Neural crest cell (in vitro differentiated cells): ENCODE results near the gene SREBF2. TPM values are rescaled to one million over a fixed set of nuclear protein-coding genes. Genes with fewer than 3 reads are reported as not detected.
A peak's percentile ranks its signal among the peaks of the same experiment; 100 is the strongest.

Experiments used
- DNase-seq: peaks from one replicate; pipeline ENCODE4 v3.0.0; 2021; ENCODE audit warnings: low read depth, mixed read lengths, low spot score
- H3K27ac Mint-ChIP-seq: one replicate; pipeline ENCODE4 v1.8.0; 2021; ENCODE audit warnings: mild to moderate bottlenecking, mixed read lengths; ENCODE audit not compliant: unreplicated experiment
- H3K27me3 Mint-ChIP-seq: 2 replicates; pipeline ENCODE4 v1.8.0; 2021; ENCODE audit warnings: low read depth, mild to moderate bottlenecking, mixed read lengths
- H3K36me3 Mint-ChIP-seq: 2 replicates; pipeline ENCODE4 v1.8.0; 2021; ENCODE audit warnings: low read depth, mild to moderate bottlenecking, mixed read lengths
- H3K4me1 Mint-ChIP-seq: 2 replicates; pipeline ENCODE4 v1.8.0; 2021; ENCODE audit warnings: mixed read lengths
- H3K4me3 Mint-ChIP-seq: one replicate; pipeline ENCODE4 v1.8.0; 2021; ENCODE audit warnings: mild to moderate bottlenecking, mixed read lengths
- H3K9me3 Mint-ChIP-seq: 2 replicates; pipeline ENCODE4 v1.8.0; 2021; ENCODE audit warnings: mixed read lengths
- long read RNA-seq: library from polyadenylated mRNA; unstranded; transcript quantifications from one replicate; pipeline ENCODE4 v2.0.0, GENCODE V29; 2020
- total RNA-seq: library from RNA; stranded (reverse); gene quantifications from 2 replicates; pipeline ENCODE4 v1.2.1, GENCODE V29; 2021
- TF ChIP-seq, protein P1 (sequence below): fragments of 200-600 bp; sonication (generic); conservative IDR thresholded peaks from 2 replicates; pipeline ENCODE4 v1.5.0; 2021; ENCODE audit warnings: antibody characterized with exemption, mild to moderate bottlenecking

SREBF2 gene
- total RNA-seq = 194 and 209 TPM in 2 replicates
- long read RNA-seq, partial matches to known transcripts = 3 of 12 reads
- long read RNA-seq, other reads (novel, unspliced or antisense) = 8 of 12 reads

GRCh38 chr22:41832553-41833368 is at the start of gene SREBF2:
TSS of gene SREBF2 (plus strand) at chr22:41833105. CDS start at chr22:41833271, 166 bp downstream.
- Mint-ChIP-seq H3K27me3 (peaks cover 3% of the 10 kb centered on the region), H3K27ac (peak within 1 kb of the TSS; percentile 98), H3K9me3 (no peaks in the 10 kb centered on the region), H3K4me1 (peaks cover 58% of the 10 kb centered on the region), H3K4me3 (peak within 1 kb of the TSS; percentile 99), H3K36me3 (peaks cover 30% of the 10 kb centered on the region)
- TF ChIP-seq, protein P1, sequence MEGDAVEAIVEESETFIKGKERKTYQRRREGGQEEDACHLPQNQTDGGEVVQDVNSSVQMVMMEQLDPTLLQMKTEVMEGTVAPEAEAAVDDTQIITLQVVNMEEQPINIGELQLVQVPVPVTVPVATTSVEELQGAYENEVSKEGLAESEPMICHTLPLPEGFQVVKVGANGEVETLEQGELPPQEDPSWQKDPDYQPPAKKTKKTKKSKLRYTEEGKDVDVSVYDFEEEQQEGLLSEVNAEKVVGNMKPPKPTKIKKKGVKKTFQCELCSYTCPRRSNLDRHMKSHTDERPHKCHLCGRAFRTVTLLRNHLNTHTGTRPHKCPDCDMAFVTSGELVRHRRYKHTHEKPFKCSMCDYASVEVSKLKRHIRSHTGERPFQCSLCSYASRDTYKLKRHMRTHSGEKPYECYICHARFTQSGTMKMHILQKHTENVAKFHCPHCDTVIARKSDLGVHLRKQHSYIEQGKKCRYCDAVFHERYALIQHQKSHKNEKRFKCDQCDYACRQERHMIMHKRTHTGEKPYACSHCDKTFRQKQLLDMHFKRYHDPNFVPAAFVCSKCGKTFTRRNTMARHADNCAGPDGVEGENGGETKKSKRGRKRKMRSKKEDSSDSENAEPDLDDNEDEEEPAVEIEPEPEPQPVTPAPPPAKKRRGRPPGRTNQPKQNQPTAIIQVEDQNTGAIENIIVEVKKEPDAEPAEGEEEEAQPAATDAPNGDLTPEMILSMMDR = no peak
- DNase-seq = peak; percentile 99

DNA sequence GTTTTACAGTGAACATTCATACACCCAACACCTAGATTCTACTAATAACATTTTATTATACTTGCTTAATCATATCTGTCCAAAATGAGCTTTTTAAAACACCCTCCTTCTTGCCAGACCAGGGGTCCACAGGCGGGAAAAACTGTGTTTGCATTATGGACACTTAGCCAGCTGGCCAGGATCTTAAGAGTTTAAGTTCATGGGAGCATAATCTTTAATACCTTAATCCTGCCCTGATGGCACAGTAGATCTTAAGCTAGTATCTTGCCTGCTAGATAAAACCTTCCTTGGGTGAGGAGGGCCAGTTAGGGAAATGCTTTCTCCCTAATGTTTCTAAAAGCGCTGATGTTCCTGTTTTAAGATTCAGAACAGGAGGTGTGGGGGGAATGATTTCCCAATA is 45.6 kb upstream of the SREBF2 start:
- Mint-ChIP-seq H3K4me1 (peaks cover 6% of the 10 kb centered on the region), H3K36me3 (no peaks in the 10 kb centered on the region), H3K9me3 (peaks cover under 1% of the 10 kb centered on the region), H3K4me3 (no peak overlapping the region), H3K27ac (no peak overlapping the region), H3K27me3 (no peaks in the 10 kb centered on the region)
- DNase-seq = no peak
- TF ChIP-seq, protein P1 = no peak

DNA sequence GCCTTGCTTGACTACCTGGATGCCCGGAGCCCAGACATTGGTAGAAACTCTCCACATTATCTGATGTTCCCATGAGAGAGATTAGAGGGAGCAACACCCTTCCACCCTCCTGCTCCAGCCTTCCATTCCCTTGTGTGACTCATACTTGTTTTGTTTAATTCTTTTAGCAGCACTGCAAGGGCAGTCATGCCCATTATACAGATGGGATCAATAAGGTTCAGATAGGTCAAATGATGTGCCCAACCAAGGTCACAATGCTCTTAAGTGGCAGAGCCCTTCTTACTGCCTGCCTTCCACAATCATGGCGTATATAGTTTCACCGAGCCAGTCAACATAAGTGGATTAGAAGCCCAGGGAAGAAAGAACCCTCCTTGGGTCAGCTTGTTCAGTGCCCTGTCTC is 39.0 kb upstream of the SREBF2 start:
- no peak overlapping the region for H3K27ac Mint-ChIP-seq
- DNase-seq = no peak

DNA sequence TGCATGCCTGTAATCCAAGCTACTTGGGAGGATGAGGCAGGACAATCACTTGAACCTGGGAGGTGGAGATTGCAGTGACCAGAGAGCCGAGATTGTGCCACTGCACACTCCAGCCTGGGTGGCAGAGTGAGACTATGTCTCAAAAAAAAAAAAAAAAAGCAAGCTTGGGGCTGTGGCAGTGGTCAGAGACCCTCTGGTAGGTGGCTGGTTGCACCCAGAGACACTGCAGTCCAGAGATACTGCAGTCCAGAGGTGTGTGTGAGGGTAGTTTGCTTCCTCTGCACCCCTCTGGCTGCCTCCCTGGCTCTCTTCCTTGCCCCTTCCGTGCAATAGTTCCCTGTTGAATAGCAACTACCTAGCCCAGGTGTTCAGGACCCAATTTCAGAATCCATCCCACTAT is 34.2 kb upstream of the SREBF2 start:
- no peak overlapping the region for H3K27ac Mint-ChIP-seq
- no peaks in the 10 kb centered on the region for H3K27me3 Mint-ChIP-seq
- TF ChIP-seq, protein P1 = no peak
- H3K4me1 Mint-ChIP-seq = peaks cover 29% of the 10 kb centered on the region
- DNase-seq = no peak
- H3K4me3 Mint-ChIP-seq = peak overlapping the region; percentile 80
- no peaks in the 10 kb centered on the region for H3K9me3 Mint-ChIP-seq
- H3K36me3 Mint-ChIP-seq = peaks cover 2% of the 10 kb centered on the region

More for the DNA sequence above, 39.0 kb upstream of the SREBF2 start:
- H3K27me3 Mint-ChIP-seq = no peaks in the 10 kb centered on the region
- peaks cover 6% of the 10 kb centered on the region for H3K4me1 Mint-ChIP-seq
- H3K36me3 Mint-ChIP-seq = no peaks in the 10 kb centered on the region
- H3K4me3 Mint-ChIP-seq = no peak overlapping the region
- TF ChIP-seq, protein P1 = no peak
- peaks cover 4% of the 10 kb centered on the region for H3K9me3 Mint-ChIP-seq

- TF ChIP-seq, protein P1 = no peak
- H3K4me3 Mint-ChIP-seq = peak overlapping the region; percentile 98
- peaks cover 2% of the 10 kb centered on the region for H3K36me3 Mint-ChIP-seq
- no peaks in the 10 kb centered on the region for H3K27me3 Mint-ChIP-seq
- peak; percentile 5 for DNase-seq
- H3K27ac Mint-ChIP-seq = peak overlapping the region; percentile 95
- H3K9me3 Mint-ChIP-seq = no peaks in the 10 kb centered on the region
- peaks cover 35% of the 10 kb centered on the region for H3K4me1 Mint-ChIP-seq
These were observed 33.2 kb upstream of the SREBF2 start for GRCh38 chr22:41799486-41800347.
